ENCODE results near the gene TAOK3.

GRCh38 chr12:118336123-118336522, 36.6 kb downstream of the TAOK3 start:
- no peak for TF ChIP-seq POLR2AphosphoS5 (IDR thresholded peaks at IDR 0.05)
- TF ChIP-seq, protein P1, sequence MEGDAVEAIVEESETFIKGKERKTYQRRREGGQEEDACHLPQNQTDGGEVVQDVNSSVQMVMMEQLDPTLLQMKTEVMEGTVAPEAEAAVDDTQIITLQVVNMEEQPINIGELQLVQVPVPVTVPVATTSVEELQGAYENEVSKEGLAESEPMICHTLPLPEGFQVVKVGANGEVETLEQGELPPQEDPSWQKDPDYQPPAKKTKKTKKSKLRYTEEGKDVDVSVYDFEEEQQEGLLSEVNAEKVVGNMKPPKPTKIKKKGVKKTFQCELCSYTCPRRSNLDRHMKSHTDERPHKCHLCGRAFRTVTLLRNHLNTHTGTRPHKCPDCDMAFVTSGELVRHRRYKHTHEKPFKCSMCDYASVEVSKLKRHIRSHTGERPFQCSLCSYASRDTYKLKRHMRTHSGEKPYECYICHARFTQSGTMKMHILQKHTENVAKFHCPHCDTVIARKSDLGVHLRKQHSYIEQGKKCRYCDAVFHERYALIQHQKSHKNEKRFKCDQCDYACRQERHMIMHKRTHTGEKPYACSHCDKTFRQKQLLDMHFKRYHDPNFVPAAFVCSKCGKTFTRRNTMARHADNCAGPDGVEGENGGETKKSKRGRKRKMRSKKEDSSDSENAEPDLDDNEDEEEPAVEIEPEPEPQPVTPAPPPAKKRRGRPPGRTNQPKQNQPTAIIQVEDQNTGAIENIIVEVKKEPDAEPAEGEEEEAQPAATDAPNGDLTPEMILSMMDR (IDR thresholded peaks at IDR 0.05), result no peak

All from esophagus muscularis mucosa (tissue), 3 donors.